Mesothelial cell of epicardium (in vitro differentiated cells): ENCODE data around the gene POLR3A. TPM values are rescaled to one million over a fixed set of nuclear protein-coding genes. Genes with fewer than 3 reads are reported as not detected.
"Not testable (repeated sequence)": the region's sequence is repeated elsewhere in the genome, so short reads cannot be mapped to it uniquely, and the experiment has no call there.

Source experiments
- DNase-seq, 2 experiments: peaks; one replicate each; pipeline ENCODE4 v3.0.0; 2021; ENCODE audit warnings: low spot score in 2 of 2; ENCODE audit not compliant: unreplicated experiment in 2 of 2
- H3K27ac Mint-ChIP-seq: 2 replicates; pipeline ENCODE4 v1.8.0; 2021; ENCODE audit warnings: mixed read lengths
- H3K27me3 Mint-ChIP-seq: 2 replicates; pipeline ENCODE4 v1.8.0; 2021; ENCODE audit warnings: low read depth, mixed read lengths
- H3K36me3 Mint-ChIP-seq: 2 replicates; pipeline ENCODE4 v1.8.0; 2021; ENCODE audit warnings: mixed read lengths
- H3K4me1 Mint-ChIP-seq: 2 replicates; pipeline ENCODE4 v1.8.0; 2021; ENCODE audit warnings: mixed read lengths
- H3K4me3 Mint-ChIP-seq: 2 replicates; pipeline ENCODE4 v1.8.0; 2021; ENCODE audit warnings: mild to moderate bottlenecking, moderate library complexity, mixed read lengths
- H3K9me3 Mint-ChIP-seq: 2 replicates; pipeline ENCODE4 v1.8.0; 2021; ENCODE audit warnings: mixed read lengths
- CTCF ChIP-seq: fragments of 200-600 bp; sonication (generic); IDR thresholded peaks from one replicate; pipeline ENCODE4 v1.5.0; 2021; ENCODE audit warnings: antibody characterized with exemption; ENCODE audit not compliant: unreplicated experiment
- total RNA-seq: library from RNA; stranded (reverse); gene quantifications from 3 replicates; pipeline ENCODE4 v1.2.1, GENCODE V29; 2021

Gene POLR3A
- total RNA-seq: 23.7 to 24.5 TPM (median 23.9 TPM) in 3 replicates

DNA sequence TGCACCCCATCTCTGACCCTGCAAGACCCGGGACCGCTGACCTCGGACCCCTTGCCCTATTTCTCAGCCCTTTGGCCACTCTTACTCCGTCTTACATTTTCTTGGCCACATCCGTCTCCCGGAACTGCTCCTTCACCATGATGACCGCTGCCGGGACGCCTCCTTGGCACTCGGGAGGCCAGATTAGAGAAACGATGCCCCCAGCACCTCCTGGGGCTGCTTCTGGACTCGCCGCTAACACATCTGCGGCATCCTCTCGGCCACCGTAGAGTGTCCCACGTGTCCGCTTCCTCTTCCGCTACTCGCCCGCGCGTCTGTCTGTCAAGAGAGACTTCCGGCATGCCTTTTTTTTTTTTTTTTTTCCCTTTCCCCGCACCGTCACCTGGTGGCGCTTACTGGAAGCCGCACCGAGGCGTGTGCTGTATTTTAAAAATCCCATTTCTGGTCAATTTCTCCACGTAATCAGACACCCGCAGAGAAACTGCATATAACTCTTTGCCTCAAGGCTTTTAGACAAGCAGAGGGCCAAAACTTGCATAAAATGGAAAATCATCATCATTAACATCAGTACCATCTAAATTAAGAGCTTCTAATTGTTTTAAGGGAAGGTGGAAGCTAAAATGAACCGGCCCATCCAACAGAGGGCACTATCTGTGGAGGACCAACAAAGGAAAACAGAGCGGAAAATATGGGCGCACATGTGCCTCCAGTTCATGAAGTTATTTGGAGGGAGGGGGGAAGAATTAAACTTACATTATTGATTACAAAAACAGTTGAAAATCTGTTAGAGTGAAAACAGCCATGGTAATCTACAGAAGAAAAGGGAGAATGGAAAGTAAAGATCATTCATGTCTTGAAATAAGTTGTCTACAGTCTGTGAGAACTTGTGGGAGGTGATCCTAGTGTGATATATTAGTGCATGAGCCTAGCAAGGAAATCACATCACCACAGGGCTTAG is at the start of gene POLR3A:
Gene POLR3A (minus strand): TSS at position 247 of the 958 bp plus-strand sequence. CDS start 108 bp downstream, at position 139.
- TF ChIP-seq CTCF: peak; percentile 67
- Mint-ChIP-seq H3K36me3 (peaks cover 18% of the 10 kb centered on the region), H3K9me3 (peaks cover 5% of the 10 kb centered on the region), H3K27me3 (no peaks in the 10 kb centered on the region), H3K4me3 (peak within 1 kb of the TSS; percentile 95), H3K27ac (peak within 1 kb of the TSS; percentile 92), H3K4me1 (peaks cover 23% of the 10 kb centered on the region)
- DNase-seq: peak; percentile 84 to 88

- no peak overlapping the region for H3K27ac Mint-ChIP-seq
- no peaks in the 10 kb centered on the region for H3K27me3 Mint-ChIP-seq
- no peak overlapping the region for H3K4me3 Mint-ChIP-seq
- H3K4me1 Mint-ChIP-seq: no peaks in the 10 kb centered on the region
- no peak for DNase-seq
- peaks cover 5% of the 10 kb centered on the region for H3K9me3 Mint-ChIP-seq
- peaks cover 3% of the 10 kb centered on the region for H3K36me3 Mint-ChIP-seq
- no peak for TF ChIP-seq CTCF
Observed at GRCh38 chr10:78078539-78079330, 49.4 kb upstream of the POLR3A start.

DNA sequence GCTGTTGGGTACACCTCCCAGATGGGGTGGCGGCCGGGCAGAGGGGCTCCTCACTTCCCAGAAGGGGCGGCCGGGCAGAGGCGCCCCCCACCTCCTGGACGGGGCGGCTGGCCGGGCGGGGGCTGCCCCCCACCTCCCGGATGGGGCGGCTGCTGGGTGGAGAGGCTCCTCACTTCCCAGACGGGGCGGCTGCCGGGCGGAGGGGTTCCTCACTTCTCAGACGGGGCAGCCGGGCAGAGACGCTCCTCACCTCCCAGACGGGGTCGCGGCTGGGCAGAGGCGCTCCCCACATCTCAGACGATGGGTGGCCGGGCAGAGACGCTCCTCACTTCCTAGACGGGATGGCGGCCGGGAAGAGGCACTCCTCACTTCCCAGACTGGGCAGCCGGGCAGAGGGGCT is 46.5 kb upstream of the POLR3A start:
- H3K4me3 Mint-ChIP-seq, H3K4me1 Mint-ChIP-seq, H3K27me3 Mint-ChIP-seq, H3K9me3 Mint-ChIP-seq, H3K27ac Mint-ChIP-seq, DNase-seq, H3K36me3 Mint-ChIP-seq: not testable (repeated sequence)

- H3K27ac Mint-ChIP-seq: no peak overlapping the region
- DNase-seq: no peak
Observed at GRCh38 chr10:78072504-78072903, 43.2 kb upstream of the POLR3A start.

DNA sequence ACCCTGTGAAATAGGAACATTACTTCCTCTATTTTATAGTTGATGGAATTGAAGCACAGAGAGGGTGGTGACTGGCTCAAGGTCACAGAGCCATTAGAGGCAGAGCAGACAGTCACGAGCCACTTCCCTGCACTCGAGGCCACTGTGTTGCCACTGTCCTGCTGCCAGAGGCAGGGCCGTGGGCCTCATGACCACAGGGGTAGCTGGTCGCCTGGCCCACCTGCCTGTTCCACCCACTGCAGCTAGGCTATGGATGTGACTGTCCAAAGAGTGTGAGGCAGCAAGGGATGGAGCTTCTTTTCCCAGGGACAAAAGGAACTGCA is 42.5 kb upstream of the POLR3A start:
- DNase-seq: no peak
- H3K36me3 Mint-ChIP-seq: peaks cover 3% of the 10 kb centered on the region
- no peak for TF ChIP-seq CTCF

More at GRCh38 chr10:78072504-78072903, 43.2 kb upstream of the POLR3A start:
- no peaks in the 10 kb centered on the region for H3K27me3 Mint-ChIP-seq
- H3K36me3 Mint-ChIP-seq: peaks cover 3% of the 10 kb centered on the region
- H3K4me1 Mint-ChIP-seq: no peaks in the 10 kb centered on the region
- H3K4me3 Mint-ChIP-seq: no peak overlapping the region
- no peak for TF ChIP-seq CTCF
- peaks cover 5% of the 10 kb centered on the region for H3K9me3 Mint-ChIP-seq

More for the DNA sequence above, 42.5 kb upstream of the POLR3A start:
- Mint-ChIP-seq H3K4me3 (no peak overlapping the region), H3K4me1 (no peaks in the 10 kb centered on the region), H3K27ac (no peak overlapping the region), H3K27me3 (no peaks in the 10 kb centered on the region), H3K9me3 (peaks cover 5% of the 10 kb centered on the region)
